GM12801 (cell line): Measurements from ENCODE around the gene PES1.

Experiments used
- CTCF ChIP-seq: IDR thresholded peaks from one replicate; pipeline ENCODE4 v1.5.1; 2011; ENCODE audit warnings: control low read depth; ENCODE audit not compliant: insufficient read length; ENCODE audit errors: extremely low read depth

The PES1 gene

GRCh38 chr22:30612789-30613188 is 21.1 kb upstream of the PES1 start:
- TF ChIP-seq CTCF: no peak

GRCh38 chr22:30611197-30611596 is 19.5 kb upstream of the PES1 start:
- no peak for TF ChIP-seq CTCF

GRCh38 chr22:30610299-30610698 is 18.6 kb upstream of the PES1 start:
- TF ChIP-seq CTCF: no peak

GRCh38 chr22:30609260-30610185 is 17.8 kb upstream of the PES1 start:
- TF ChIP-seq CTCF: no peak

GRCh38 chr22:30607939-30608338 is 16.2 kb upstream of the PES1 start:
- no peak for TF ChIP-seq CTCF

- TF ChIP-seq CTCF: no peak
Observed at GRCh38 chr22:30607300-30607930, 15.7 kb upstream of the PES1 start.

GRCh38 chr22:30606455-30607299 is 15.0 kb upstream of the PES1 start, which contains the start of gene TCN2:
TSS of gene TCN2 (plus strand) at chr22:30607174. CDS start at chr22:30607332, 158 bp downstream.
- no peak for TF ChIP-seq CTCF
